ENCODE data around the gene MORC3. TPM values are rescaled to one million over a fixed set of nuclear protein-coding genes. Genes with fewer than 3 reads are reported as not detected.

MORC3 gene
- total and polyA plus RNA-seq, 3 donors from 2014 or later, result 21.4 to 48.0 (median 45.6) TPM

DNA sequence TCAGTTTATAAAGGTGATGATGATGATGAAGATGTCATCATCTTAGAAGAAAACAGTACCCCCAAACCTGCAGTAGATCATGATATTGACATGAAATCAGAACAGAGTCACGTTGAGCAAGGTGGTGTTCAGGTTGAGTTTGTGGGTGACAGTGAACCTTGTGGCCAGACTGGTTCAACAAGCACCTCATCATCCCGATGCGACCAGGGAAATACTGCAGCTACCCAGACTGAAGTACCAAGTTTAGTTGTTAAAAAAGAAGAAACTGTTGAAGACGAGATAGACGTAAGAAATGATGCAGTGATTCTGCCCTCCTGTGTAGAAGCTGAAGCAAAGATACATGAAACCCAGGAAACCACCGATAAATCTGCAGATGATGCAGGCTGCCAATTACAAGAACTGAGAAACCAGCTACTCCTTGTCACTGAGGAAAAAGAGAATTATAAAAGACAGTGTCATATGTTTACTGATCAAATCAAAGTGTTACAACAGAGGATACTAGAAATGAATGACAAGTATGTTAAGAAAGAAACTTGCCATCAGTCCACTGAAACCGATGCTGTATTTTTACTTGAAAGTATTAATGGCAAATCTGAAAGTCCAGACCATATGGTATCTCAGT, 49.2 kb downstream of the MORC3 start:
- no peak for TF ChIP-seq POLR2A (IDR thresholded peaks at IDR 0.05)
- TF ChIP-seq, protein P1, sequence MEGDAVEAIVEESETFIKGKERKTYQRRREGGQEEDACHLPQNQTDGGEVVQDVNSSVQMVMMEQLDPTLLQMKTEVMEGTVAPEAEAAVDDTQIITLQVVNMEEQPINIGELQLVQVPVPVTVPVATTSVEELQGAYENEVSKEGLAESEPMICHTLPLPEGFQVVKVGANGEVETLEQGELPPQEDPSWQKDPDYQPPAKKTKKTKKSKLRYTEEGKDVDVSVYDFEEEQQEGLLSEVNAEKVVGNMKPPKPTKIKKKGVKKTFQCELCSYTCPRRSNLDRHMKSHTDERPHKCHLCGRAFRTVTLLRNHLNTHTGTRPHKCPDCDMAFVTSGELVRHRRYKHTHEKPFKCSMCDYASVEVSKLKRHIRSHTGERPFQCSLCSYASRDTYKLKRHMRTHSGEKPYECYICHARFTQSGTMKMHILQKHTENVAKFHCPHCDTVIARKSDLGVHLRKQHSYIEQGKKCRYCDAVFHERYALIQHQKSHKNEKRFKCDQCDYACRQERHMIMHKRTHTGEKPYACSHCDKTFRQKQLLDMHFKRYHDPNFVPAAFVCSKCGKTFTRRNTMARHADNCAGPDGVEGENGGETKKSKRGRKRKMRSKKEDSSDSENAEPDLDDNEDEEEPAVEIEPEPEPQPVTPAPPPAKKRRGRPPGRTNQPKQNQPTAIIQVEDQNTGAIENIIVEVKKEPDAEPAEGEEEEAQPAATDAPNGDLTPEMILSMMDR (IDR thresholded peaks at IDR 0.05), result no peak
- Histone ChIP-seq H3K36me3 (ENCODE audit: low read depth, missing control alignments) (no peaks in the 10 kb centered on the region), H3K4me3 (no peak overlapping the region), H3K9me3 (no peaks in the 10 kb centered on the region), H3K27ac (no peak overlapping the region), H3K27me3 (no peaks in the 10 kb centered on the region), H3K4me1 (no peaks in the 10 kb centered on the region)
- 91 to 93% methylated on average over 7 of the region's 7 CpGs for WGBS, 2 donors
- no peak for DNase-seq
- intact Hi-C loops (cut with DNase I; ENCODE audit: low total_unique reads), result no loop called here

- Histone ChIP-seq H3K27ac (no peak overlapping the region), H3K27me3 (no peaks in the 10 kb centered on the region), H3K36me3 (ENCODE audit: low read depth, missing control alignments) (no peaks in the 10 kb centered on the region), H3K4me3 (no peak overlapping the region), H3K4me1 (peaks cover 6% of the 10 kb centered on the region), H3K9me3 (no peaks in the 10 kb centered on the region)
- TF ChIP-seq, protein P1 (IDR thresholded peaks at IDR 0.05), result no peak
- no peak for TF ChIP-seq POLR2A (IDR thresholded peaks at IDR 0.05)
- intact Hi-C loops (cut with DNase I; ENCODE audit: low total_unique reads), result no loop called here
- DNase-seq, result no peak
Measured at GRCh38 chr21:36375994-36376393, 56.0 kb downstream of the MORC3 start.

GRCh38 chr21:36377391-36377842, 57.4 kb downstream of the MORC3 start:
- Histone ChIP-seq H3K4me3 (no peak overlapping the region), H3K36me3 (ENCODE audit: low read depth, missing control alignments) (no peaks in the 10 kb centered on the region), H3K9me3 (no peaks in the 10 kb centered on the region), H3K27me3 (no peaks in the 10 kb centered on the region), H3K4me1 (peaks cover 6% of the 10 kb centered on the region), H3K27ac (peak overlapping the region; percentile 60 to 72)
- 48 to 62% methylated on average over 7 of the region's 7 CpGs for WGBS, 2 donors
- TF ChIP-seq, protein P1 (IDR thresholded peaks at IDR 0.05), result no peak
- TF ChIP-seq POLR2A (IDR thresholded peaks at IDR 0.05), result no peak
- peak; percentile 55 for DNase-seq
- intact Hi-C loops (cut with DNase I; ENCODE audit: low total_unique reads), result no loop called here

DNA sequence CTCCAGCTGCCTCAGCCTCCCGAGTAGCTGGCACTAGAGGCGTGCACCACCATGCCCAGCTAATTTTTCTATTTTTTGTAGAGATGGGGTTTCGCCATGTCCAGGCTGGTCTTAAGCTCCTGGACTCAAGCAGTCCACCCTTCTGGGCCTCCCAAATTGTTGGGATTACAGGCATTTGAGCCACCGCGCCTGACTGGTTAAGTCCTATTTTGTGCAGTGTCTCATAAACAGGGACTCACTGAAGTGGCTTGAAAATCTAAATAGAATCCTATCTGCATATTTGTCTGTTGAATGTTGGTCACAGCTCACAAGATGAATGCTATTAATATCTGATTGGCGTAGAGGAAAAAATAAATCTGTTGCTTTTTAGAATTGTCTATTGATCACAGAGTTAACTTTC, 59.3 kb downstream of the MORC3 start:
- Histone ChIP-seq H3K4me3 (no peak overlapping the region), H3K9me3 (no peaks in the 10 kb centered on the region), H3K4me1 (peaks cover 6% of the 10 kb centered on the region), H3K36me3 (ENCODE audit: low read depth, missing control alignments) (no peaks in the 10 kb centered on the region), H3K27ac (no peak overlapping the region), H3K27me3 (no peaks in the 10 kb centered on the region)
- DNase-seq, result no peak
- intact Hi-C loops (cut with DNase I; ENCODE audit: low total_unique reads), result no loop called here
- WGBS, 2 donors, result 92 to 94% methylated on average over 6 of the region's 6 CpGs
- TF ChIP-seq, protein P1 (IDR thresholded peaks at IDR 0.05), result no peak
- TF ChIP-seq POLR2A (IDR thresholded peaks at IDR 0.05), result no peak

Measured in testis (tissue), 3 donors.